ENCODE measurements around the gene TESMIN. TPM values are rescaled to one million over a fixed set of nuclear protein-coding genes. Genes with fewer than 3 reads are reported as not detected.

The TESMIN gene
- polyA plus RNA-seq, 1 donor (not counting 4 experiments of a cell fraction or from before 2014, with no cell fraction given) = 4.0 TPM

GRCh38 chr11:68687986-68688385, 63.3 kb downstream of the TESMIN start:
- no peaks in the 10 kb centered on the region for H3K79me2 ChIP-seq (ENCODE audit: control insufficient read depth, insufficient read depth, low read length)
- FAIRE-seq = no peak
- H3K4me2 ChIP-seq (ENCODE audit: control insufficient read depth, extremely low read depth, insufficient read depth, low read depth, low read length) = no peak overlapping the region
- dilution Hi-C loops (cut with MboI; ENCODE audit: extremely low pct_ligation_motif_present, low sequenced_read_pairs) = no loop called here
- no peak for DNase-seq (ENCODE audit: low read depth, low spot score)
- H4K20me1 ChIP-seq (ENCODE audit: control insufficient read depth, extremely low read depth, insufficient read depth, low read length) = peaks cover 5% of the 10 kb centered on the region
- H3K9me3 ChIP-seq (ENCODE audit: control insufficient read depth, low read depth, low read length) = no peaks in the 10 kb centered on the region
- H2AFZ ChIP-seq (ENCODE audit: control insufficient read depth, low read length) = no peak overlapping the region
- no peak overlapping the region for H3K9ac ChIP-seq (ENCODE audit: control insufficient read depth, extremely low read depth, insufficient read depth, low read length)
- H3K27ac ChIP-seq (ENCODE audit: control insufficient read depth, insufficient read depth, low read length) = no peak overlapping the region
- no peak for TF ChIP-seq CTCF (optimal IDR thresholded peaks at IDR 0.05 in 1 of 3, IDR thresholded peaks at IDR 0.05 in 1 of 3, conservative IDR thresholded peaks at IDR 0.05 in 1 of 3; ENCODE audit: extremely low read depth in 1 of 3, insufficient read depth in 2 of 3, low read length in 3 of 3)
- TF ChIP-seq EZH2 (IDR thresholded peaks at IDR 0.05; ENCODE audit: low read length) = no peak
- H3K4me1 ChIP-seq (ENCODE audit: control insufficient read depth, extremely low read depth, insufficient read depth, low read length) = no peaks in the 10 kb centered on the region
- no peaks in the 10 kb centered on the region for H3K9me1 ChIP-seq (ENCODE audit: control insufficient read depth, extremely low read depth, insufficient read depth, low read length)
- H3K36me3 ChIP-seq (ENCODE audit: control insufficient read depth in 2 of 2, extremely low read depth in 1 of 2, insufficient read depth in 2 of 2, low read length in 2 of 2) = no peaks in the 10 kb centered on the region
- H3K4me3 ChIP-seq (ENCODE audit: control insufficient read depth in 2 of 3, extremely low read depth in 1 of 3, insufficient read depth in 2 of 3, low read depth in 1 of 3, low read length in 3 of 3) = no peak overlapping the region
- peaks cover 33% of the 10 kb centered on the region for H3K27me3 ChIP-seq (ENCODE audit: control insufficient read depth, extremely low read depth, insufficient read depth, low read length)

- no peaks in the 10 kb centered on the region for H3K36me3 ChIP-seq (ENCODE audit: control insufficient read depth in 2 of 2, extremely low read depth in 1 of 2, insufficient read depth in 2 of 2, low read length in 2 of 2)
- H3K4me1 ChIP-seq (ENCODE audit: control insufficient read depth, extremely low read depth, insufficient read depth, low read length) = no peaks in the 10 kb centered on the region
- TF ChIP-seq EZH2 (IDR thresholded peaks at IDR 0.05; ENCODE audit: low read length) (no peak), CTCF (optimal IDR thresholded peaks at IDR 0.05 in 1 of 3, IDR thresholded peaks at IDR 0.05 in 1 of 3, conservative IDR thresholded peaks at IDR 0.05 in 1 of 3; ENCODE audit: extremely low read depth in 1 of 3, insufficient read depth in 2 of 3, low read length in 3 of 3) (no peak)
- no peak overlapping the region for H3K9ac ChIP-seq (ENCODE audit: control insufficient read depth, extremely low read depth, insufficient read depth, low read length)
- DNase-seq (ENCODE audit: low read depth, low spot score) (no peak), FAIRE-seq (no peak)
- dilution Hi-C loops (cut with MboI; ENCODE audit: extremely low pct_ligation_motif_present, low sequenced_read_pairs) = no loop called here
- no peak overlapping the region for H3K27ac ChIP-seq (ENCODE audit: control insufficient read depth, insufficient read depth, low read length)
- H2AFZ ChIP-seq (ENCODE audit: control insufficient read depth, low read length) = no peak overlapping the region
- no peak overlapping the region for H3K4me2 ChIP-seq (ENCODE audit: control insufficient read depth, extremely low read depth, insufficient read depth, low read depth, low read length)
- peaks cover 5% of the 10 kb centered on the region for H4K20me1 ChIP-seq (ENCODE audit: control insufficient read depth, extremely low read depth, insufficient read depth, low read length)
- no peaks in the 10 kb centered on the region for H3K9me1 ChIP-seq (ENCODE audit: control insufficient read depth, extremely low read depth, insufficient read depth, low read length)
- H3K9me3 ChIP-seq (ENCODE audit: control insufficient read depth, low read depth, low read length) = no peaks in the 10 kb centered on the region
- no peaks in the 10 kb centered on the region for H3K79me2 ChIP-seq (ENCODE audit: control insufficient read depth, insufficient read depth, low read length)
- H3K27me3 ChIP-seq (ENCODE audit: control insufficient read depth, extremely low read depth, insufficient read depth, low read length) = peaks cover 33% of the 10 kb centered on the region
- no peak overlapping the region for H3K4me3 ChIP-seq (ENCODE audit: control insufficient read depth in 2 of 3, extremely low read depth in 1 of 3, insufficient read depth in 2 of 3, low read depth in 1 of 3, low read length in 3 of 3)
Observed at GRCh38 chr11:68687311-68687710, 64.0 kb downstream of the TESMIN start.
